HFF-Myc (cell line): ENCODE data around the gene ABHD8.

ENCODE experiments used
- DNase-seq: peaks from one replicate; pipeline ENCODE4 v3.0.0-alpha.2; 2011; ENCODE audit warnings: low read depth; ENCODE audit errors: extremely low read depth
- H3K4me3 ChIP-seq: replicated peaks from 2 replicates; pipeline ENCODE4 v1.5.1; 2011; ENCODE audit warnings: low read depth, mild to moderate bottlenecking, control low read depth, low read length
- CTCF ChIP-seq: IDR thresholded peaks from 2 replicates; pipeline ENCODE4 v1.5.1; 2012; ENCODE audit warnings: mild to moderate bottlenecking, low read depth, low read length, control low read depth; ENCODE audit errors: missing control alignments

The ABHD8 gene

GRCh38 chr19:17325881-17326594 lies 22.8 kb upstream of the ABHD8 start:
- TF ChIP-seq CTCF, result no peak

DNA sequence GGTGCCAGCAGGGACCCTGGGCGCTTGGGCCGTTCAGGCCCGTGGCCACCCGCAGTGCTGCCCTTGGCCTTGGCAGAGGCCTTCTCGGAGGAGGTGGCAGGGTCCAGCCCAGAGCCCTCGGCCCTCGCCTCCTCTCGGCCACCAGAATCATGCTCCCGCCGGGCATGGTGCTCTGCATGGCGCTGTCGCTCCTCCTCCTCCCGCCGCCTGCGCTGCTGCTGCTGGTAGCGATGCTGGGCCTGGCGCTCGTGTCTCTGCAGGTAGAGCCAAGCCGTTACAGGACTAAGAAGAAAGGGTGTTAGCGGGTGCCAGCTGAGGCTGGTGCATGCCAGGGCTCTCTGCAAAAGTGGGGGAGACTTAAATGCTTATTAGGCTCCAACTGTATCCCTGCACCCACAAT lies 21.9 kb upstream of the ABHD8 start:
- H3K4me3 ChIP-seq, result no peak overlapping the region
- DNase-seq, result no peak
- TF ChIP-seq CTCF, result no peak

More at GRCh38 chr19:17325881-17326594, 22.8 kb upstream of the ABHD8 start:
- no peak for DNase-seq
- H3K4me3 ChIP-seq, result no peak overlapping the region

GRCh38 chr19:17324357-17325114 lies 21.3 kb upstream of the ABHD8 start:
- TF ChIP-seq CTCF, result no peak
- DNase-seq, result no peak
- no peak overlapping the region for H3K4me3 ChIP-seq

GRCh38 chr19:17323964-17324332 lies 20.7 kb upstream of the ABHD8 start:
- DNase-seq, result no peak
- TF ChIP-seq CTCF, result no peak
- H3K4me3 ChIP-seq, result no peak overlapping the region

- no peak for TF ChIP-seq CTCF
- H3K4me3 ChIP-seq, result no peak overlapping the region
- DNase-seq, result no peak
Observed at GRCh38 chr19:17323300-17323963, 20.2 kb upstream of the ABHD8 start.

DNA sequence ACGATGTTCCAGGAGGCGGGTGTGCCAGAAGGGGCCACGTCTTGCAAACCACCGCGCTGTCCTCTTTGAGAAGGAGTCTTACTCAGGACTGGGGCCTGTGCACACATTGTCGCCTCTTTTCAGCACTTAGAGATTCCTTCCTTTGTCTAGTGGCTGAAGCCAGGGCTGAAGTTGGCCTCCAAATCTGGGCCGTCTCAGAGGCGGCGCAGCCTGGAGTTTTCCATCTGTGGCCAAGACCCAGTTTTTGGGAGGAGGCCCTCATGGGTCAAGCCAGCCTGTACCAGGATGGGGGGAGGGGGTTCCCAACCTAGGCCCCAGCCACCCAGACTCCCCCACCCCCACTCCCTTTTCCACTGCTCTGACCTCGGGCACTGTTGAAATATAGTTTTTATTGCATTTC lies 19.6 kb upstream of the ABHD8 start:
- DNase-seq, result no peak
- TF ChIP-seq CTCF, result no peak
- H3K4me3 ChIP-seq, result no peak overlapping the region
